Smooth muscle cell (in vitro differentiated cells): ENCODE data around the gene ZNF678. TPM values are rescaled to one million over a fixed set of nuclear protein-coding genes. Genes with fewer than 3 reads are reported as not detected.

Experiments used
- DNase-seq: peaks from one replicate; lab custom pipeline; 2025; ENCODE audit not compliant: unreplicated experiment; lab: John Stamatoyannopoulos, UW
- H2AFZ ChIP-seq: fragments of 200-600 bp; sonication (generic); 2 replicates; pipeline ENCODE4 v1.6.0; 2016; ENCODE audit warnings: antibody characterized with exemption, low read depth, mild to moderate bottlenecking
- H3F3A ChIP-seq: fragments of 200-600 bp; sonication (generic); 2 replicates; pipeline ENCODE4 v1.6.0; 2017; ENCODE audit warnings: antibody characterized with exemption, low read depth
- H3K27ac ChIP-seq: fragments of 200-600 bp; sonication (generic); 2 replicates; pipeline ENCODE4 v1.5.1; 2016; ENCODE audit warnings: low read depth, mild to moderate bottlenecking
- H3K27me3 ChIP-seq: fragments of 200-600 bp; sonication (generic); 2 replicates; pipeline ENCODE4 v1.6.1; 2016; ENCODE audit warnings: low read depth, mild to moderate bottlenecking
- H3K36me3 ChIP-seq: fragments of 200-600 bp; sonication (generic); 2 replicates; pipeline ENCODE4 v1.5.1; 2016; ENCODE audit warnings: low read depth
- H3K4me1 ChIP-seq: fragments of 200-600 bp; sonication (generic); 2 replicates; pipeline ENCODE4 v1.5.1; 2016; ENCODE audit warnings: low read depth
- H3K4me2 ChIP-seq: fragments of 200-600 bp; sonication (generic); 2 replicates; pipeline ENCODE4 v1.6.0; 2016; ENCODE audit warnings: mild to moderate bottlenecking
- H3K4me3 ChIP-seq: fragments of 200-600 bp; sonication (generic); 2 replicates; pipeline ENCODE4 v1.5.1; 2016; ENCODE audit warnings: mild to moderate bottlenecking
- H3K79me2 ChIP-seq: fragments of 200-600 bp; sonication (generic); 2 replicates; pipeline ENCODE4 v1.6.0; 2016; ENCODE audit warnings: low read depth, mild to moderate bottlenecking
- H3K9ac ChIP-seq: fragments of 200-600 bp; sonication (generic); 2 replicates; pipeline ENCODE4 v1.6.0; 2016; ENCODE audit warnings: low read depth
- H3K9me3 ChIP-seq: fragments of 200-600 bp; sonication (generic); replicated peaks from 2 replicates; pipeline ENCODE4 v1.5.1; 2016; ENCODE audit warnings: low read depth
- H4K20me1 ChIP-seq: fragments of 200-600 bp; sonication (generic); 2 replicates; pipeline ENCODE4 v1.6.0; 2016; ENCODE audit warnings: low read depth
- WGBS: methylation state at CpG from one replicate; pipeline ENCODE4 v1.1.7; 2016; ENCODE audit warnings: low lambda C conversion rate; 5-methylcytosine and 5-hydroxymethylcytosine counted together
- polyA plus RNA-seq: library from polyadenylated mRNA; unstranded; fragments of >200 nt; fragmentation: Nextera tagmentation; extraction: Ambion mirVana; gene quantifications from 2 replicates; pipeline ENCODE4 v1.2.1, GENCODE V29; 2016
- total RNA-seq: library from RNA; depleted of rRNA; stranded (reverse); fragments of >200 nt; gene quantifications from 2 replicates; pipeline ENCODE4 v1.2.3, GENCODE V29; 2014
- TF ChIP-seq, protein P1 (sequence below): fragments of 200-600 bp; sonication (generic); IDR thresholded peaks from 2 replicates; pipeline ENCODE4 v1.5.1; 2017; ENCODE audit warnings: borderline replicate concordance, mild to moderate bottlenecking, antibody characterized with exemption; ENCODE audit not compliant: insufficient read depth, poor library complexity, severe bottlenecking

The ZNF678 gene
- total and polyA plus RNA-seq, 2 experiments from 2014 or later: 2.1 to 8.7 TPM

DNA sequence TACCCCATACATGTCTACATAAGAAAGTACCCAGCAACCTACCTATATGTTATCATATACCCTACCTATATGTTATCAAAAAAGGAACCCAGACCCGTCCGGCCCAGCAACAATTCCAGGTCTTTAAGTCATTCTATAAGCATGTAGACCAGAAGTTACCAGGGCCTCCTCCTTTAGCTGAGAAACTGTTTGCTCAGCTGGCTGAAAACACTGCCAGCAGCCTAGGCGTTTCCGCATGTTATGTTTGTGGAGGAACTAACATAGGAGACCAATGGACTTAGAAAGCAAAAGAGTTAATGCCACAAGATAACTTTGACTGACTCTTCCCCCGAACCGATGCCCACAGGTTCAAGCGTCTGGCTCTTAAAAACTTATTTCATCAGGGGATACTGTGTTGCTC lies 7.1 kb upstream of the ZNF678 start:
- TF ChIP-seq, protein P1, sequence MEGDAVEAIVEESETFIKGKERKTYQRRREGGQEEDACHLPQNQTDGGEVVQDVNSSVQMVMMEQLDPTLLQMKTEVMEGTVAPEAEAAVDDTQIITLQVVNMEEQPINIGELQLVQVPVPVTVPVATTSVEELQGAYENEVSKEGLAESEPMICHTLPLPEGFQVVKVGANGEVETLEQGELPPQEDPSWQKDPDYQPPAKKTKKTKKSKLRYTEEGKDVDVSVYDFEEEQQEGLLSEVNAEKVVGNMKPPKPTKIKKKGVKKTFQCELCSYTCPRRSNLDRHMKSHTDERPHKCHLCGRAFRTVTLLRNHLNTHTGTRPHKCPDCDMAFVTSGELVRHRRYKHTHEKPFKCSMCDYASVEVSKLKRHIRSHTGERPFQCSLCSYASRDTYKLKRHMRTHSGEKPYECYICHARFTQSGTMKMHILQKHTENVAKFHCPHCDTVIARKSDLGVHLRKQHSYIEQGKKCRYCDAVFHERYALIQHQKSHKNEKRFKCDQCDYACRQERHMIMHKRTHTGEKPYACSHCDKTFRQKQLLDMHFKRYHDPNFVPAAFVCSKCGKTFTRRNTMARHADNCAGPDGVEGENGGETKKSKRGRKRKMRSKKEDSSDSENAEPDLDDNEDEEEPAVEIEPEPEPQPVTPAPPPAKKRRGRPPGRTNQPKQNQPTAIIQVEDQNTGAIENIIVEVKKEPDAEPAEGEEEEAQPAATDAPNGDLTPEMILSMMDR: no peak
- Histone ChIP-seq H4K20me1 (no peaks in the 10 kb centered on the region), H3K9me3 (no peaks in the 10 kb centered on the region), H3K4me3 (no peak overlapping the region), H3K4me2 (no peak overlapping the region), H3K79me2 (no peaks in the 10 kb centered on the region), H3K4me1 (no peaks in the 10 kb centered on the region), H3F3A (no peaks in the 10 kb centered on the region), H3K36me3 (no peaks in the 10 kb centered on the region), H3K27me3 (no peaks in the 10 kb centered on the region), H2AFZ (no peak overlapping the region), H3K9ac (no peak overlapping the region), H3K27ac (no peak overlapping the region)
- DNase-seq: no peak
- WGBS: 93% methylated on average over 7 of the region's 7 CpGs

DNA sequence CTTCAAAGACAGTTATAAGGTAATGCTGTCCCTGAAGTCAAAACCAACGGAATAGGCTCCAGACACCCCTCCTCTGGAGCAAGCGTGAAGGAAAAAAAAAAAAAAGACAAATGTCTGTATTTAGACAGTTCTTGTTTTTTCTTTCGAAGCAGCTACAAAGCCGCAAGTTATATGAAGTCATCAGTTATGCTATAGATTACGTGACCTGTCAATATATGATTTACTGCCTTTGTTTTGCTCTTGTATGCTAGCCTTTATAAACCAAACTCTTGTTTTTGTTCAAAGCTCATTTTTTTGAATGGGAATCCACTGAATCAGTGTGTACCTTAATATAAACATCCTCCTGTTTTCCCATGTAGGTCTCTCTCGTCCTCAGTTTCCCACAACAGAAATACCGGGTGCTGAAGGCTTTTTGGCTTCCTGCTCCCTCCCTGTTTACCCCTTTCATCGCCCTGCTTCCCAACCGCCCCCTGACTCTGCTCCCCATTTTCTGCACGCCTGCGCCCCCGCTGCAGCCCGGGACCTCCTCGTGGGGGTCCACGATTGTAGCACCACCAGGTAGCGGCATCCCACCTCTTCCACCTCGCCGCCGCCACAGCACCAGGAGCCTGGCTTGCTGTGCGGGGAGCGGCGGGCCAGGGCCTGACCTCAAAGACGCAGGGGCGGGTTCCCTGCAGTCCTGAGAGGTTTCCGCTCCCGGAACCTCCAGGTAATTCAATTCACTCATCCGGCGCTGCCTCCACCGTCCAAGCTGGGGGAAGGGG lies 5.2 kb upstream of the ZNF678 start:
- Histone ChIP-seq H3K9ac (no peak overlapping the region), H3K79me2 (no peaks in the 10 kb centered on the region), H3K9me3 (no peaks in the 10 kb centered on the region), H3K27ac (no peak overlapping the region), H4K20me1 (no peaks in the 10 kb centered on the region), H3K4me2 (no peak overlapping the region), H3F3A (no peaks in the 10 kb centered on the region), H3K4me3 (no peak overlapping the region), H3K4me1 (no peaks in the 10 kb centered on the region), H3K27me3 (no peaks in the 10 kb centered on the region), H3K36me3 (no peaks in the 10 kb centered on the region), H2AFZ (no peak overlapping the region)
- DNase-seq: no peak
- TF ChIP-seq, protein P1: no peak
- 93% methylated on average over 28 of the region's 29 CpGs for WGBS

DNA sequence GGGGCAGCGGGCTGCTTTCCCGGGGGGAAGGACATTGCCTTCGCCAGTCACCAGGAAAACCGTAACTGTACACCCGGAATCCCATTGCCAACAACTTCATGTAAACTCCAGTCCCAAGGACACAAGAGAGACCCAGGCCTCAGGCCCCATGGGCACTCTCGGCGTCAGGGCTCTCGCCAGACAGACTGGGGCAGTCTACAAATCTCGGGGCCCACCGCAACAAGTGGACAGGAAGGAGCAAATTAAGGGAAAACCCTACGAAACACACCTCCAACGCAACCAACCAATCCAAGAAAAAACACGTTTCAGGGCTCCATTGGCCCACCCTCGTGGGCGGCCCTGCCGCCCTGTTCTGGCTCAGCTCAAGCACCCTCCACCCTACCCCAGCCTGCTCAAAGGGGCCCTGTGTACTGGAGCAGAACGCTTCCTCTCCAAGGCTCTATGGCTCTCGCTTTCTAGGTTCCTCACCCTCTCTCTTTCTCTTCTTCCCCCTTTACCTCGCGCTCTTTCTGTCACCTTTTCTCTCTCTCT lies 4.6 kb upstream of the ZNF678 start:
- TF ChIP-seq, protein P1: no peak
- H3K4me1 ChIP-seq: no peaks in the 10 kb centered on the region
- no peaks in the 10 kb centered on the region for H3K9me3 ChIP-seq
- no peaks in the 10 kb centered on the region for H4K20me1 ChIP-seq
- H3K4me3 ChIP-seq: no peak overlapping the region
- H2AFZ ChIP-seq: no peak overlapping the region
- H3K4me2 ChIP-seq: no peak overlapping the region
- DNase-seq: no peak
- WGBS: 91% methylated on average over 20 of the region's 20 CpGs
- no peak overlapping the region for H3K27ac ChIP-seq
- no peaks in the 10 kb centered on the region for H3K79me2 ChIP-seq
- no peaks in the 10 kb centered on the region for H3F3A ChIP-seq
- H3K27me3 ChIP-seq: no peaks in the 10 kb centered on the region
- H3K9ac ChIP-seq: no peak overlapping the region
- no peaks in the 10 kb centered on the region for H3K36me3 ChIP-seq

DNA sequence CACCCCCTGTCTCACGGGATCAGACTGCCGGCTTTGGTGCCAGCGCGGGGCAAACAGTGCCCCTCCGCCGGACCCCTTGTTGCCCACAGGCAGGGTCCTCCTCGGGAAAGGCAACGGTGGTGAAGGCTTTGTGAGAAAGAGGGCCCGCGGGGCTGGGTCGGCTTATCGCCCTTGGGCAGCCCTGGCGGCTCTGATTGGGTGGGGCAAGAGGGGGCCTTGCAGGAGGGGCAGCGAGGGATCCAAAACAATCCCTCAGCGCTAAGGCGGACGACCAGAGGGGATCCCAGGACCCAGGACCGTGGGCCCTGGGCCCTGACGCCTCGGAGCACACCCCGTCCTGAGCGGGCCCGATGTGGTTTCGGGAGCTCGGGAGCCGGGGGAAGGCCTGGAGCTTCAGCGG lies 3.9 kb upstream of the ZNF678 start:
- H3K9ac ChIP-seq: no peak overlapping the region
- no peaks in the 10 kb centered on the region for H3K27me3 ChIP-seq
- H2AFZ ChIP-seq: no peak overlapping the region
- H3K36me3 ChIP-seq: no peaks in the 10 kb centered on the region
- no peak overlapping the region for H3K4me2 ChIP-seq
- 97% methylated on average over 27 of the region's 27 CpGs for WGBS
- TF ChIP-seq, protein P1: no peak
- H3K9me3 ChIP-seq: no peaks in the 10 kb centered on the region
- no peak overlapping the region for H3K4me3 ChIP-seq
- H3F3A ChIP-seq: no peaks in the 10 kb centered on the region
- H3K79me2 ChIP-seq: peaks cover 2% of the 10 kb centered on the region
- H3K4me1 ChIP-seq: peaks cover 5% of the 10 kb centered on the region
- DNase-seq: no peak
- H3K27ac ChIP-seq: no peak overlapping the region
- H4K20me1 ChIP-seq: no peaks in the 10 kb centered on the region
